ENCODE measurements around the gene MGAT4B. TPM values are rescaled to one million over a fixed set of nuclear protein-coding genes. Genes with fewer than 3 reads are reported as not detected.

The MGAT4B gene
- total and polyA plus RNA-seq, 2 of the 4 experiments (the other 2 are of a cell fraction): 73.7 to 155 TPM

- Histone ChIP-seq H3K9me1 (ENCODE audit: insufficient read depth, low read length) (no peaks in the 10 kb centered on the region), H3K18ac (ENCODE audit: low read depth, low read length) (no peak overlapping the region), H2BK15ac (ENCODE audit: low read depth, low read length) (no peak overlapping the region), H3K4me2 (ENCODE audit: low read depth, low read length) (no peak overlapping the region), H3K4me3 (ENCODE audit: insufficient read depth, low read depth, low read length) (no peak overlapping the region), H2BK120ac (ENCODE audit: low read depth, low read length) (no peak overlapping the region), H3K27me3 (ENCODE audit: control insufficient read depth, insufficient read depth, low read length) (no peaks in the 10 kb centered on the region), H4K91ac (ENCODE audit: insufficient read depth, low read depth, low read length) (no peak overlapping the region), H3K4ac (ENCODE audit: low read depth, low read length) (no peak overlapping the region), H3K14ac (replicated peaks; ENCODE audit: low read depth, low read length) (no peak overlapping the region), H3K56ac (ENCODE audit: extremely low read depth, insufficient read depth, low read length) (no peak overlapping the region), H4K20me1 (ENCODE audit: insufficient read depth, low read length) (peaks cover 23% of the 10 kb centered on the region), H3K9ac (ENCODE audit: low read depth, low read length) (no peak overlapping the region), H2AK5ac (ENCODE audit: low read depth, low read length) (no peak overlapping the region), H3K36me3 (ENCODE audit: control insufficient read depth, insufficient read depth, low read length) (peaks cover 48% of the 10 kb centered on the region), H2AK9ac (replicated peaks; ENCODE audit: low read depth, low read length, poor library complexity) (no peak overlapping the region), H4K5ac (ENCODE audit: low read depth, low read length) (no peak overlapping the region), H4K8ac (ENCODE audit: low read depth in 2 of 2, low read length in 2 of 2) (no peak overlapping the region), H3K9me3 (ENCODE audit: control insufficient read depth, insufficient read depth, low read length) (no peaks in the 10 kb centered on the region), H2BK20ac (ENCODE audit: low read depth, low read length) (no peak overlapping the region), H3K27ac (ENCODE audit: insufficient read depth, low read length) (no peak overlapping the region), H2BK5ac (ENCODE audit: low read depth, low read length, poor library complexity, severe bottlenecking) (no peak overlapping the region), H3K79me1 (ENCODE audit: low read depth in 1 of 2, low read length in 2 of 2) (peaks cover 9 to 29% of the 10 kb centered on the region in 2 experiments), H3K4me1 (ENCODE audit: control insufficient read depth, insufficient read depth, low read length) (peaks cover 9% of the 10 kb centered on the region; the same call in 1 of the 2 replicates), H3K23ac (ENCODE audit: low read depth, low read length) (no peak overlapping the region), H2AFZ (replicated peaks; ENCODE audit: low read length, poor library complexity) (no peak overlapping the region)
- ATAC-seq (ENCODE audit: low read depth): no peak
- in situ Hi-C loops (cut with MboI; ENCODE audit: low sequenced_read_pairs): no loop called here
- dilution Hi-C loops (cut with HindIII; ENCODE audit: low sequenced_read_pairs, unreplicated experiment): no loop called here
- TSS peak; percentile 86 for BruUV-seq (replicated peaks)
- CTCF ChIA-PET: no interaction called here
- POLR2A ChIA-PET (ENCODE audit: unreplicated experiment): no interaction called here
- TF ChIP-seq RFX5 (IDR thresholded peaks at IDR 0.05; ENCODE audit: low read depth, low read length) (no peak), CEBPB (IDR thresholded peaks at IDR 0.05; ENCODE audit: low read depth, low read length) (no peak)
- 98% methylated on average over 14 of the region's 30 CpGs; no CpG with 5 or more reads in 1 of the 2 experiments for WGBS, 2 experiments (ENCODE audit: extremely low coverage in 2 of 2, insufficient read length in 1 of 2)
- DNase-seq: no peak
- intact Hi-C loops (cut with micrococcal nuclease): no loop called here
Measured at GRCh38 chr5:179797741-179798140, 8.9 kb downstream of the MGAT4B start.

All from IMR-90 (cell line).